Endothelial cell of umbilical vein (primary cell): ENCODE results near the gene STMP1. TPM values are rescaled to one million over a fixed set of nuclear protein-coding genes. Genes with fewer than 3 reads are reported as not detected.
"Not testable (repeated sequence)": the region's sequence is repeated elsewhere in the genome, so short reads cannot be mapped to it uniquely, and the experiment has no call there.

Experiments
- BruUV-seq: library from RNA; stranded (reverse); fragments of 400-500 nt; replicated peaks from 2 replicates; lab custom pipeline; 2021; lab: Mats Ljungman, UMichigan
- CTCF ChIA-PET: fragments of 300-600, 350-600 bp; sonication (Branson Sonifier 250); formaldehyde crosslinking; loops from one replicate; lab custom pipeline; 2021; ENCODE audit warnings: antibody characterized with exemption, inconsistent platforms; lab: Charles Lee
- POLR2A ChIA-PET: fragments of 300-600, 350-600 bp; sonication (Branson Sonifier 250); formaldehyde crosslinking; loops from one replicate; lab custom pipeline; 2021; ENCODE audit warnings: antibody characterized with exemption, inconsistent platforms; lab: Charles Lee
- DNase-seq: peaks from one replicate; pipeline ENCODE4 v3.0.0-alpha.2; 2011; ENCODE audit warnings: low read depth, low spot score
- FAIRE-seq: peaks from 2 replicates; lab custom pipeline; 2011; peaks lifted over from hg19 to GRCh38; lab: Jason Lieb, UNC
- H2AFZ ChIP-seq: 2 replicates; pipeline ENCODE4 v1.6.0; 2012; ENCODE audit warnings: low read depth, low read length, control low read depth, inconsistent platforms
- H3K27ac ChIP-seq: 2 replicates; pipeline ENCODE4 v1.5.1; 2011; ENCODE audit warnings: low read depth, mild to moderate bottlenecking, control low read depth, low read length, moderate library complexity; ENCODE audit not compliant: insufficient read depth
- H3K27me3 ChIP-seq, 2 experiments: 2 replicates each; pipeline versions ENCODE4 v1.6.0 to v1.6.1; 2011; ENCODE audit warnings: low read length in 2 of 2, mixed read lengths in 1 of 2; ENCODE audit not compliant: control insufficient read depth in 2 of 2, insufficient read depth in 2 of 2
- H3K36me3 ChIP-seq, 2 experiments: 2 replicates in 1 of 2; 3 replicates in 1 of 2; pipeline ENCODE4 v1.5.1; 2011; ENCODE audit warnings: low read length in 2 of 2, mild to moderate bottlenecking in 1 of 2, moderate library complexity in 1 of 2; ENCODE audit not compliant: control insufficient read depth in 2 of 2, insufficient read depth in 2 of 2; ENCODE audit errors: extremely low read depth in 1 of 2
- H3K4me1 ChIP-seq: 3 replicates; pipeline ENCODE4 v1.5.1; 2011; ENCODE audit warnings: mild to moderate bottlenecking, low read length; ENCODE audit not compliant: control insufficient read depth, insufficient read depth; ENCODE audit errors: extremely low read depth
- H3K4me2 ChIP-seq: 2 replicates; pipeline ENCODE4 v1.6.1; 2011; ENCODE audit warnings: low read length, control low read depth, mixed read lengths; ENCODE audit not compliant: insufficient read depth
- H3K4me3 ChIP-seq, 3 experiments: fragments of 200-600 bp in 1 of 3; sonication (generic), shearing (Covaris generic) in 1 of 3; replicated peaks in 1 of 3; 2 replicates each; pipeline ENCODE4 v1.5.1; 2011 to 2016; ENCODE audit warnings: control low read depth in 3 of 3, low read length in 3 of 3, mild to moderate bottlenecking in 2 of 3, inconsistent platforms in 1 of 3, low read depth in 1 of 3, moderate library complexity in 1 of 3; ENCODE audit not compliant: insufficient read depth in 1 of 3
- H3K79me2 ChIP-seq: 2 replicates; pipeline ENCODE4 v1.6.0; 2012; ENCODE audit warnings: low read length, inconsistent platforms; ENCODE audit not compliant: control insufficient read depth, insufficient read depth
- H3K9ac ChIP-seq: replicated peaks from 2 replicates; pipeline ENCODE3; 2011; ENCODE audit warnings: low read length, control low read depth; ENCODE audit not compliant: insufficient read depth; ENCODE audit errors: extremely low read depth
- H3K9me1 ChIP-seq: replicated peaks from 3 replicates; pipeline ENCODE4 v1.6.0; 2011; ENCODE audit warnings: mild to moderate bottlenecking, low read length; ENCODE audit not compliant: control insufficient read depth, insufficient read depth; ENCODE audit errors: extremely low read depth
- H3K9me3 ChIP-seq: replicated peaks from 2 replicates; pipeline ENCODE4 v1.5.1; 2012; ENCODE audit warnings: low read length, inconsistent platforms; ENCODE audit not compliant: control insufficient read depth, insufficient read depth
- H4K20me1 ChIP-seq: replicated peaks from 2 replicates; pipeline ENCODE3; 2011; ENCODE audit warnings: mild to moderate bottlenecking, low read length; ENCODE audit not compliant: control insufficient read depth, insufficient read depth; ENCODE audit errors: extremely low read depth
- CTCF ChIP-seq, 2 donors: IDR thresholded peaks; 1 replicate in 1 of 2; 2 replicates in 1 of 2; pipeline ENCODE4 v1.5.1; 2011; ENCODE audit warnings: low read length in 2 of 2, mild to moderate bottlenecking in 2 of 2, moderate library complexity in 2 of 2, control low read depth in 1 of 2, inconsistent platforms in 1 of 2, low read depth in 1 of 2; ENCODE audit not compliant: insufficient read depth in 1 of 2; ENCODE audit errors: extremely low read depth in 1 of 2
- EZH2 ChIP-seq: IDR thresholded peaks from 2 replicates; pipeline ENCODE4 v1.6.1; 2012; ENCODE audit warnings: borderline replicate concordance, low read depth, mild to moderate bottlenecking, moderate library complexity, low read length, inconsistent platforms; ENCODE audit not compliant: severe bottlenecking
- FOS ChIP-seq: IDR thresholded peaks from 2 replicates; pipeline ENCODE4 v1.6.1; 2011; ENCODE audit warnings: mild to moderate bottlenecking, low read length, moderate library complexity, borderline replicate concordance; ENCODE audit not compliant: insufficient read depth
- GATA2 ChIP-seq: IDR thresholded peaks from 2 replicates; pipeline ENCODE4 v1.7.0; 2011; ENCODE audit warnings: low read depth, mild to moderate bottlenecking, moderate library complexity, mixed read lengths, low read length; ENCODE audit not compliant: insufficient read length, insufficient read depth
- JUN ChIP-seq: IDR thresholded peaks from 2 replicates; pipeline ENCODE4 v1.6.1; 2011; ENCODE audit warnings: borderline replicate concordance, low read depth; ENCODE audit not compliant: insufficient read length, insufficient read depth
- MYC ChIP-seq: IDR thresholded peaks from one replicate; pipeline ENCODE4 v1.6.1; 2011; ENCODE audit warnings: mild to moderate bottlenecking, low read depth, low read length
- POLR2A ChIP-seq: IDR thresholded peaks from 2 replicates; pipeline ENCODE4 v1.6.1; 2012; ENCODE audit warnings: low read depth, mild to moderate bottlenecking, control low read depth, low read length
- POLR2AphosphoS5 ChIP-seq: IDR thresholded peaks from 2 replicates; pipeline ENCODE4 v1.6.1; 2012; ENCODE audit warnings: low read depth, mild to moderate bottlenecking, control low read depth, low read length, moderate library complexity; ENCODE audit not compliant: insufficient read depth
- dilution Hi-C: fragments of 300-500 bp; cut with MboI; formaldehyde crosslinking; loops from one replicate; pipeline ENCODE4 v1.15.0; 2019; ENCODE audit warnings: low sequenced_read_pairs; ENCODE audit not compliant: extremely low pct_ligation_motif_present
- intact Hi-C: fragments of 100-400 bp; cut with micrococcal nuclease; formaldehyde crosslinking; loops from one replicate; pipeline ENCODE4 v1.10.0; 2022
- polyA plus RNA-seq, 4 experiments: library from polyadenylated mRNA; depleted of rRNA in 3 of 4; stranded (reverse) in 3 of 4; unstranded in 1 of 4; fragments of >200 nt; gene quantifications; 2 replicates each; pipeline versions ENCODE4 v1.2.1 to v1.2.3, GENCODE V29; 2011 to 2012; ENCODE audit warnings: missing spikeins in 1 of 4
- total RNA-seq: library from RNA; stranded (reverse); gene quantifications from 2 replicates; pipeline ENCODE4 v1.2.3, GENCODE V29; 2021
- TF ChIP-seq, protein P1 (sequence below): IDR thresholded peaks from 2 replicates; pipeline ENCODE4 v1.6.1; 2011; ENCODE audit not compliant: insufficient read depth, insufficient read length

Gene STMP1
- total and polyA plus RNA-seq, 2 donors (not counting 3 experiments of a cell fraction or from before 2014, with no cell fraction given): 17.1 to 31.3 TPM

GRCh38 chr7:135634191-135634878 is 28.0 kb upstream of the STMP1 start:
- H4K20me1 ChIP-seq: no peaks in the 10 kb centered on the region

GRCh38 chr7:135639690-135640089 is 22.6 kb upstream of the STMP1 start:
- H3K27ac ChIP-seq, H2AFZ ChIP-seq, POLR2A ChIA-PET, H3K4me1 ChIP-seq, H3K9me1 ChIP-seq, BruUV-seq, H3K36me3 ChIP-seq, H3K9ac ChIP-seq, H3K4me3 ChIP-seq, H3K27me3 ChIP-seq, dilution Hi-C loops, H4K20me1 ChIP-seq, H3K79me2 ChIP-seq, FAIRE-seq, H3K9me3 ChIP-seq, H3K4me2 ChIP-seq, DNase-seq, CTCF ChIA-PET: not testable (repeated sequence)
- intact Hi-C loops: loop anchor here (5.0 kb wide), 1 partner anchor 52 kb away; no protein-coding TSS in a partner anchor

More at GRCh38 chr7:135634191-135634878, 28.0 kb upstream of the STMP1 start:
- TF ChIP-seq, protein P1, sequence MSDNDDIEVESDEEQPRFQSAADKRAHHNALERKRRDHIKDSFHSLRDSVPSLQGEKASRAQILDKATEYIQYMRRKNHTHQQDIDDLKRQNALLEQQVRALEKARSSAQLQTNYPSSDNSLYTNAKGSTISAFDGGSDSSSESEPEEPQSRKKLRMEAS: no peak
- no peak for TF ChIP-seq POLR2AphosphoS5
- no peak for TF ChIP-seq GATA2
- no peak for TF ChIP-seq MYC
- TF ChIP-seq EZH2: no peak
- no peak for TF ChIP-seq CTCF (IDR thresholded peaks at IDR 0.05; ENCODE audit: extremely low read depth in 1 of 2, insufficient read depth in 1 of 2, low read depth in 1 of 2, low read length in 2 of 2)
- no peak for TF ChIP-seq POLR2A
- TF ChIP-seq JUN: no peak
- TF ChIP-seq FOS: no peak
- DNase-seq (no peak), FAIRE-seq (no peak)
- no peaks in the 10 kb centered on the region for H3K9me1 ChIP-seq
- H2AFZ ChIP-seq: no peak overlapping the region
- no peak overlapping the region for H3K4me2 ChIP-seq
- no peak overlapping the region for H3K27ac ChIP-seq
- H3K4me3 ChIP-seq: no peak overlapping the region
- no peak overlapping the region for H3K9ac ChIP-seq
- intact Hi-C loops: no loop called here
- no peaks in the 10 kb centered on the region for H3K79me2 ChIP-seq
- dilution Hi-C loops: no loop called here
- ChIA-PET CTCF (interaction anchor here (1.1 to 3.1 kb wide), 2 partner anchors 11 to 13 kb away, joined by 5 to 11 read pairs; no protein-coding TSS in a partner anchor), POLR2A (no interaction called here)
- H3K9me3 ChIP-seq: no peaks in the 10 kb centered on the region
- peaks cover 3 to 13% of the 10 kb centered on the region in 2 experiments for H3K36me3 ChIP-seq
- no peaks in the 10 kb centered on the region for H3K4me1 ChIP-seq
- no TSS peak for BruUV-seq
- no peaks in the 10 kb centered on the region for H3K27me3 ChIP-seq
